SU-DHL-6 (cell line): Measurements from ENCODE around the gene SHISA9.

Experiments used
- EZH2phosphoT487 ChIP-seq: fragments of 200-600 bp; sonication (generic), shearing (Covaris generic); conservative IDR thresholded peaks from 2 replicates; pipeline ENCODE4 v1.6.1; 2018; ENCODE audit warnings: mild to moderate bottlenecking, antibody characterized with exemption, low read length, moderate library complexity, mixed read lengths
- TF ChIP-seq, protein P1 (sequence below): fragments of 200-600 bp; sonication (generic); IDR thresholded peaks from one replicate; pipeline ENCODE4 v1.5.1; 2017; ENCODE audit warnings: antibody characterized with exemption, mild to moderate bottlenecking, low read length, moderate library complexity; ENCODE audit not compliant: insufficient read depth, poor library complexity, severe bottlenecking

DNA sequence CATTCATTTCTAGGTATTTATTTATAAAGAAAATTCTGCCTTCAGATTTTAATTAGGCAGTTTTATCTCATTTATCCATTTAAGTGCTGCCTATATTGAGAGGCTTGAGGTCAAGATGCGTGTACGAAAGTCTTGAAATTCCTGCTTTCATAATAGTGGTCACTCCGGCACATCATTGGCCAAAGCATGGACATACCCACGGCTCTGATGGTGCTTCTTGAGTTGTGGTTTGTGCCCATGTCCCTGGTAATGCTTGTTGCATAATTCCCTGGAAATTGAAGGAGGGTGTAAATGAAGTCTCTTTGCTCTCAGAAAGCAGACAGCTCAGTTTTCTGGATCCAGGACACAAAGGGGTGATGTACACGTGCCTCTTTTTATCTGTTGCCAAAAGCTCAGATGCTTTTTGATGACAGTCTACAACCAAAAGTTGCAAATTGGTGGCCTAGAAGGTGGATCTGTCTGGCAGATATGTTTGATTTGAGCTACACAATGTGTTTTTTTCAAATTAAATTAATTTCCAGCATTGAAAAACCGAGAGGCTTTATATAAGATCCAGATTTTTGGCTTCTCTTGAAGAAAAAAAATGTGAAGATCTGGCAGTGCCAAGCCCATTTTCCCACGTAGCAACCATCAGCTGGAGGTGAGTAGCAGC is 94.4 kb downstream of the SHISA9 start:
- TF ChIP-seq, protein P1, sequence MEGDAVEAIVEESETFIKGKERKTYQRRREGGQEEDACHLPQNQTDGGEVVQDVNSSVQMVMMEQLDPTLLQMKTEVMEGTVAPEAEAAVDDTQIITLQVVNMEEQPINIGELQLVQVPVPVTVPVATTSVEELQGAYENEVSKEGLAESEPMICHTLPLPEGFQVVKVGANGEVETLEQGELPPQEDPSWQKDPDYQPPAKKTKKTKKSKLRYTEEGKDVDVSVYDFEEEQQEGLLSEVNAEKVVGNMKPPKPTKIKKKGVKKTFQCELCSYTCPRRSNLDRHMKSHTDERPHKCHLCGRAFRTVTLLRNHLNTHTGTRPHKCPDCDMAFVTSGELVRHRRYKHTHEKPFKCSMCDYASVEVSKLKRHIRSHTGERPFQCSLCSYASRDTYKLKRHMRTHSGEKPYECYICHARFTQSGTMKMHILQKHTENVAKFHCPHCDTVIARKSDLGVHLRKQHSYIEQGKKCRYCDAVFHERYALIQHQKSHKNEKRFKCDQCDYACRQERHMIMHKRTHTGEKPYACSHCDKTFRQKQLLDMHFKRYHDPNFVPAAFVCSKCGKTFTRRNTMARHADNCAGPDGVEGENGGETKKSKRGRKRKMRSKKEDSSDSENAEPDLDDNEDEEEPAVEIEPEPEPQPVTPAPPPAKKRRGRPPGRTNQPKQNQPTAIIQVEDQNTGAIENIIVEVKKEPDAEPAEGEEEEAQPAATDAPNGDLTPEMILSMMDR, result no peak
- no peak for TF ChIP-seq EZH2phosphoT487
